T-helper 17 cell (primary cell): ENCODE data around the gene ZNF654. TPM values are rescaled to one million over a fixed set of nuclear protein-coding genes. Genes with fewer than 3 reads are reported as not detected.
A peak's percentile ranks its signal among the peaks of the same experiment; 100 is the strongest.
"Not testable (repeated sequence)": the region's sequence is repeated elsewhere in the genome, so short reads cannot be mapped to it uniquely, and the experiment has no call there.

ENCODE experiments used
- ATAC-seq: fragments of 150-1000 bp; cut with Tn5 transposase; 2 replicates; pipeline ENCODE4 v1.10.0; 2021; ENCODE audit warnings: mild to moderate bottlenecking, moderate library complexity
- DNase-seq, 3 donors: peaks; one replicate each; pipeline versions ENCODE4 v3.0.0 to v3.0.0-alpha.2; 2020 to 2021
- H3K9me3 ChIP-seq: one replicate; pipeline ENCODE4 v1.7.0; 2013; ENCODE audit warnings: low read length, mild to moderate bottlenecking; ENCODE audit not compliant: control insufficient read depth, poor library complexity, severe bottlenecking
- H3K27ac Mint-ChIP-seq: one replicate; pipeline ENCODE4 v1.8.0; 2022; ENCODE audit warnings: mild to moderate bottlenecking, moderate library complexity, mixed read lengths
- H3K27me3 Mint-ChIP-seq: one replicate; pipeline ENCODE4 v1.8.0; 2022; ENCODE audit warnings: mixed read lengths
- H3K36me3 Mint-ChIP-seq: one replicate; pipeline ENCODE4 v1.8.0; 2022; ENCODE audit warnings: low read depth, mixed read lengths
- H3K4me1 Mint-ChIP-seq: one replicate; pipeline ENCODE4 v1.8.0; 2022; ENCODE audit warnings: mild to moderate bottlenecking, mixed read lengths
- H3K4me3 Mint-ChIP-seq: one replicate; pipeline ENCODE4 v1.8.0; 2022; ENCODE audit warnings: mild to moderate bottlenecking, moderate library complexity, mixed read lengths
- total RNA-seq, 4 donors: library from RNA in 2 of 4; stranded (reverse) in 2 of 4; gene quantifications; one replicate each; pipeline ENCODE4 v1.2.3 and lab custom pipeline; 2022 to 2026

The ZNF654 gene
- total RNA-seq, 2 donors from 2014 or later: 12.6 to 16.1 TPM

- no peaks in the 10 kb centered on the region for H3K9me3 ChIP-seq
- peaks cover 2% of the 10 kb centered on the region for H3K36me3 Mint-ChIP-seq
- H3K27me3 Mint-ChIP-seq: no peaks in the 10 kb centered on the region
- H3K4me3 Mint-ChIP-seq: no peak overlapping the region
- DNase-seq: no peak
- H3K4me1 Mint-ChIP-seq: peaks cover 26% of the 10 kb centered on the region
- H3K27ac Mint-ChIP-seq: peak overlapping the region; percentile 24
- ATAC-seq: no peak
Measured at GRCh38 chr3:88152841-88153240, 93.8 kb downstream of the ZNF654 start.

GRCh38 chr3:88166419-88166971 lies 107.4 kb downstream of the ZNF654 start:
- no peaks in the 10 kb centered on the region for H3K9me3 ChIP-seq
- H3K4me1 Mint-ChIP-seq: peaks cover 12% of the 10 kb centered on the region
- H3K36me3 Mint-ChIP-seq: no peaks in the 10 kb centered on the region
- H3K27ac Mint-ChIP-seq: no peak overlapping the region
- DNase-seq (no peak), ATAC-seq (no peak)
- no peak overlapping the region for H3K4me3 Mint-ChIP-seq
- no peaks in the 10 kb centered on the region for H3K27me3 Mint-ChIP-seq

- H3K4me3 Mint-ChIP-seq: no peak overlapping the region
Measured at GRCh38 chr3:88167173-88167572, 108.1 kb downstream of the ZNF654 start.

GRCh38 chr3:88167704-88168103 lies 108.6 kb downstream of the ZNF654 start:
- H3K27me3 Mint-ChIP-seq: no peaks in the 10 kb centered on the region
- peaks cover 9% of the 10 kb centered on the region for H3K4me1 Mint-ChIP-seq
- H3K36me3 Mint-ChIP-seq: no peaks in the 10 kb centered on the region
- no peak overlapping the region for H3K27ac Mint-ChIP-seq
- DNase-seq: no peak
- H3K4me3 Mint-ChIP-seq: no peak overlapping the region
- no peaks in the 10 kb centered on the region for H3K9me3 ChIP-seq
- ATAC-seq: no peak

More at GRCh38 chr3:88167173-88167572, 108.1 kb downstream of the ZNF654 start:
- no peaks in the 10 kb centered on the region for H3K9me3 ChIP-seq
- no peaks in the 10 kb centered on the region for H3K36me3 Mint-ChIP-seq
- no peak overlapping the region for H3K27ac Mint-ChIP-seq
- no peak for DNase-seq
- H3K27me3 Mint-ChIP-seq: no peaks in the 10 kb centered on the region
- no peak for ATAC-seq
- H3K4me1 Mint-ChIP-seq: peaks cover 11% of the 10 kb centered on the region

- H3K27ac Mint-ChIP-seq: no peak overlapping the region
- peaks cover 4% of the 10 kb centered on the region for H3K4me1 Mint-ChIP-seq
- no peaks in the 10 kb centered on the region for H3K36me3 Mint-ChIP-seq
- no peaks in the 10 kb centered on the region for H3K27me3 Mint-ChIP-seq
- H3K9me3 ChIP-seq: no peaks in the 10 kb centered on the region
- H3K4me3 Mint-ChIP-seq: no peak overlapping the region
- no peak for ATAC-seq
- no peak for DNase-seq
Measured at GRCh38 chr3:88168171-88168570, 109.1 kb downstream of the ZNF654 start.

- Mint-ChIP-seq H3K27me3 (no peaks in the 10 kb centered on the region), H3K36me3 (no peaks in the 10 kb centered on the region), H3K4me1 (no peaks in the 10 kb centered on the region), H3K27ac (no peak overlapping the region), H3K4me3 (no peak overlapping the region)
- H3K9me3 ChIP-seq: no peaks in the 10 kb centered on the region
- no peak for ATAC-seq
- DNase-seq: no peak
Measured at GRCh38 chr3:88180398-88180999, 121.4 kb downstream of the ZNF654 start.

- H3K4me3 Mint-ChIP-seq, DNase-seq, ATAC-seq, H3K9me3 ChIP-seq, H3K4me1 Mint-ChIP-seq, H3K27ac Mint-ChIP-seq, H3K27me3 Mint-ChIP-seq, H3K36me3 Mint-ChIP-seq: not testable (repeated sequence)
Measured at GRCh38 chr3:88182165-88182918, 123.3 kb downstream of the ZNF654 start.

- Mint-ChIP-seq H3K27ac (no peak overlapping the region), H3K4me1 (no peaks in the 10 kb centered on the region), H3K4me3 (no peak overlapping the region), H3K36me3 (no peaks in the 10 kb centered on the region), H3K27me3 (no peaks in the 10 kb centered on the region)
- ATAC-seq (no peak), DNase-seq (no peak)
- no peaks in the 10 kb centered on the region for H3K9me3 ChIP-seq
Measured at GRCh38 chr3:88188436-88188835, 129.4 kb downstream of the ZNF654 start.

GRCh38 chr3:88189361-88189810 lies 130.3 kb downstream of the ZNF654 start:
- no peaks in the 10 kb centered on the region for H3K4me1 Mint-ChIP-seq
- DNase-seq (no peak), ATAC-seq (no peak)
- no peaks in the 10 kb centered on the region for H3K27me3 Mint-ChIP-seq
- no peaks in the 10 kb centered on the region for H3K9me3 ChIP-seq
- H3K4me3 Mint-ChIP-seq: no peak overlapping the region
- no peak overlapping the region for H3K27ac Mint-ChIP-seq
- no peaks in the 10 kb centered on the region for H3K36me3 Mint-ChIP-seq

- H3K4me3 Mint-ChIP-seq: no peak overlapping the region
- H3K27ac Mint-ChIP-seq: no peak overlapping the region
- ATAC-seq: no peak
- H3K36me3 Mint-ChIP-seq: no peaks in the 10 kb centered on the region
- DNase-seq: no peak
- no peaks in the 10 kb centered on the region for H3K9me3 ChIP-seq
- no peaks in the 10 kb centered on the region for H3K4me1 Mint-ChIP-seq
- no peaks in the 10 kb centered on the region for H3K27me3 Mint-ChIP-seq
Measured at GRCh38 chr3:88191872-88192409, 132.9 kb downstream of the ZNF654 start.

- Mint-ChIP-seq H3K36me3 (no peaks in the 10 kb centered on the region), H3K4me3 (no peak overlapping the region), H3K27me3 (no peaks in the 10 kb centered on the region), H3K4me1 (no peaks in the 10 kb centered on the region), H3K27ac (no peak overlapping the region)
- ATAC-seq (no peak), DNase-seq (no peak)
- H3K9me3 ChIP-seq: no peaks in the 10 kb centered on the region
Measured at GRCh38 chr3:88192631-88193030, 133.6 kb downstream of the ZNF654 start.
